ENCODE results near the gene RAPGEF3.

DNA sequence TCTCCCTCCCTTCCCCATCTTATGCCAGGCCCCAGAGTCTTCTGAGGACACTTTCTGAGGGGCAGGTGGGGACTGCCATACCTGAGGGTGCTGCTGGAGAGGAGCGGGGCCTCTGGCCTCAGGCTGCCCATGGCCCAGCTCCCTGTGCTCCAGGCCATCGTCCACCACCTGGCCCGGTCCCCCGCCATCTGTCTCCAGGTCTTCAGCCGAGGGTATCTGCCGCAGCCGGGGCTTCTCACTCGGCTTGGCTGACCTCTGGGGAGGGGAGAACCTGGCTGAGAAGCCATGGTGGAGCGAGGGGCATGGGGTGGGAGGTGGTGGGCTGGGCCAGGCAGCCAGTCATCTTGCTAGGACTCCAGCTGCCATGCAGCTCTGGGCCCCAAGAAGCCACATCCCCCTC lies 36.0 kb upstream of the RAPGEF3 start:
- TF ChIP-seq, protein P1, sequence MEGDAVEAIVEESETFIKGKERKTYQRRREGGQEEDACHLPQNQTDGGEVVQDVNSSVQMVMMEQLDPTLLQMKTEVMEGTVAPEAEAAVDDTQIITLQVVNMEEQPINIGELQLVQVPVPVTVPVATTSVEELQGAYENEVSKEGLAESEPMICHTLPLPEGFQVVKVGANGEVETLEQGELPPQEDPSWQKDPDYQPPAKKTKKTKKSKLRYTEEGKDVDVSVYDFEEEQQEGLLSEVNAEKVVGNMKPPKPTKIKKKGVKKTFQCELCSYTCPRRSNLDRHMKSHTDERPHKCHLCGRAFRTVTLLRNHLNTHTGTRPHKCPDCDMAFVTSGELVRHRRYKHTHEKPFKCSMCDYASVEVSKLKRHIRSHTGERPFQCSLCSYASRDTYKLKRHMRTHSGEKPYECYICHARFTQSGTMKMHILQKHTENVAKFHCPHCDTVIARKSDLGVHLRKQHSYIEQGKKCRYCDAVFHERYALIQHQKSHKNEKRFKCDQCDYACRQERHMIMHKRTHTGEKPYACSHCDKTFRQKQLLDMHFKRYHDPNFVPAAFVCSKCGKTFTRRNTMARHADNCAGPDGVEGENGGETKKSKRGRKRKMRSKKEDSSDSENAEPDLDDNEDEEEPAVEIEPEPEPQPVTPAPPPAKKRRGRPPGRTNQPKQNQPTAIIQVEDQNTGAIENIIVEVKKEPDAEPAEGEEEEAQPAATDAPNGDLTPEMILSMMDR (IDR thresholded peaks at IDR 0.05) = no peak
- TF ChIP-seq POLR2AphosphoS5 (IDR thresholded peaks at IDR 0.05) (no peak), POLR2A (IDR thresholded peaks at IDR 0.05) (no peak)

Data from upper lobe of left lung (tissue), 4 donors.